Stimulated activated CD4-positive, alpha-beta T cell treated with anti-CD3 and anti-CD28 coated beads, TNF-alpha, amount 100 ng/mL, for 24 hours (primary cell): Measurements from ENCODE around the gene LRMDA.

ENCODE experiments used
- DNase-seq, 3 experiments: peaks; one replicate each; pipeline ENCODE4 v3.0.0-alpha.2; 2020; ENCODE audit warnings: low read depth in 3 of 3

LRMDA gene

GRCh38 chr10:75401569-75402485, 29.6 kb upstream of the LRMDA start, which contains the start of gene ZNF503:
ZNF503 (minus strand) TSS chr10:75401764; CDS start chr10:75401419, 345 bp downstream.
- DNase-seq: peak in 1 of 3 experiments; percentile 55

GRCh38 chr10:75402486-75403143, 28.8 kb upstream of the LRMDA start:
- DNase-seq: no peak

GRCh38 chr10:75403144-75403938, 28.1 kb upstream of the LRMDA start:
- DNase-seq: no peak

- DNase-seq: no peak
These were observed 27.2 kb upstream of the LRMDA start for GRCh38 chr10:75403939-75404814.

- DNase-seq: no peak
These were observed 26.4 kb upstream of the LRMDA start for GRCh38 chr10:75404815-75405597.

- DNase-seq: no peak
These were observed 25.6 kb upstream of the LRMDA start for GRCh38 chr10:75405598-75406461.

GRCh38 chr10:75406462-75407223, 24.8 kb upstream of the LRMDA start:
- DNase-seq: no peak

GRCh38 chr10:75407224-75407712, 24.2 kb upstream of the LRMDA start:
- DNase-seq: no peak

GRCh38 chr10:75407713-75408508, 23.5 kb upstream of the LRMDA start:
- no peak for DNase-seq

- no peak for DNase-seq
These were observed 22.9 kb upstream of the LRMDA start for GRCh38 chr10:75408509-75408875.

GRCh38 chr10:75408911-75409885, 22.2 kb upstream of the LRMDA start:
- DNase-seq: peak in 1 of 3 experiments; percentile 30

GRCh38 chr10:75410132-75411005, 21.1 kb upstream of the LRMDA start:
- no peak for DNase-seq

GRCh38 chr10:75414527-75414926, 16.9 kb upstream of the LRMDA start:
- no peak for DNase-seq

GRCh38 chr10:75417522-75417927, 13.9 kb upstream of the LRMDA start:
- DNase-seq: no peak

- DNase-seq: no peak
These were observed 13.1 kb upstream of the LRMDA start for GRCh38 chr10:75418293-75418692.
